T-helper 1 cell treated with Interleukin-12 subunit alpha and Interleukin-12 subunit beta and Interleukin-4 antibody, amounts not matched to agents 30 ng/mL and 1 ng/mL, for 36 hours (primary cell): ENCODE measurements around the gene PCDHGB4. TPM values are rescaled to one million over a fixed set of nuclear protein-coding genes. Genes with fewer than 3 reads are reported as not detected.
"Not testable (repeated sequence)": the region's sequence is repeated elsewhere in the genome, so short reads cannot be mapped to it uniquely, and the experiment has no call there.

Source experiments
- intact Hi-C: fragments of 100-400 bp; cut with micrococcal nuclease; formaldehyde crosslinking; loops from one replicate; pipeline ENCODE4 v1.15.1; 2024
- total RNA-seq: library from RNA; stranded (reverse); gene quantifications from 2 replicates; pipeline ENCODE4 v1.2.3, GENCODE V29; 2022

Gene PCDHGB4
- 0.17 TPM in 2 replicates for total RNA-seq

GRCh38 chr5:141387557-141388311, at the start of gene PCDHGB4:
Gene PCDHGB4 (plus strand): TSS chr5:141387698. CDS start chr5:141387885, 187 bp downstream.
- intact Hi-C loops: not testable (repeated sequence)

DNA sequence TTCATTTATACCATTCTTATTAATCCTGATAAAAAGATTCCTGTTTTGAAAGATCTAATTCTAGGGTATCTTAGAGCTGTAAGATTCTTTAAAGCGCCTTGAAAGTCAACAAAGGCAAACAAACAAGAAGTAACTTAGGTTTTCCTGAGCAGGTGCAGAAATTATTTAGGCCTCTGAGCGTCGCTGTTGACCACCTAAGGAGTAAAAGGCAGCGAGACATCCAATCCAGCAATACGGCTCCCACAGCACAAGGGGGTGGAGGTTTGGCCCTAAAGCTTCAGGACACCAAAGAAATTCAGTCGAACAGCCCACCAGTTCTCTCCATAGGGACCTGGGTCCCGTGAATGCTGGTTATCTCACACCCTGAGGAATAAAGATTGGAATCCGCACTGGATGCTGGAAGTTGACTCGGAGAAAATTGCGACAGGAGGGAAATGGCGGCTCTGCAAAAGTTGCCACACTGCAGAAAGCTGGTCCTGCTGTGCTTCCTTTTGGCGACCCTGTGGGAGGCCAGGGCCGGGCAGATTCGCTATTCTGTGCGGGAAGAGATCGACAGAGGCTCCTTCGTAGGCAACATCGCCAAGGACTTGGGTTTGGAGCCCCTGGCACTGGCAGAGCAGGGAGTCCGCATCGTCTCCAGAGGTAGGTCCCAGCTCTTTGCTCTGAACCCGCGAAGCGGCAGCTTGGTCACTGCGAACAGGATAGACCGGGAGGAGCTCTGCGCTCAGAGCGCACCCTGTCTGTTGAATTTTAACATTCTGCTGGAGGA, 48.8 kb upstream of the PCDHGB4 start, which contains the start of gene PCDHGA2:
Gene PCDHGA2, plus strand, starts transcription at position 223 of the 769 bp plus-strand sequence.
- intact Hi-C loops: no loop called here

DNA sequence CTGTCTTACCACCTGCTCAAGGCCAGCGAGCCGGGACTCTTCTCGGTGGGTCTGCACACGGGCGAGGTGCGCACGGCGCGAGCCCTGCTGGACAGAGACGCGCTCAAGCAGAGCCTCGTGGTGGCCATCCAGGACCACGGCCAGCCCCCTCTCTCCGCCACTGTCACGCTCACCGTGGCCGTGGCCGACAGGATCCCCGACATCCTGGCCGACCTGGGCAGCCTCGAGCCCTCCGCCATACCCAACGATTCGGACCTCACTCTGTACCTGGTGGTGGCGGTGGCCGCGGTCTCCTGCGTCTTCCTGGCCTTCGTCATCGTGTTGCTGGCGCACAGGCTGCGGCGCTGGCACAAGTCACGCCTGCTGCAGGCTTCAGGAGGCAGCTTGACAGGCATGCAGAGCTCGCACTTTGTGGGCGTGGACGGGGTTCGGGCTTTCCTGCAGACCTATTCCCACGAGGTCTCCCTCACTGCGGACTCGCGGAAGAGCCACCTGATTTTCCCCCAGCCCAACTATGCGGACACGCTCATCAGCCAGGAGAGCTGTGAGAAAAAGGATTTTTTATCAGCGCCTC, 46.6 kb upstream of the PCDHGB4 start:
- intact Hi-C loops: loop anchor here (5.0 kb wide), 2 partner anchors 171 to 216 kb away; no protein-coding TSS in a partner anchor

GRCh38 chr5:141342773-141343172, 44.7 kb upstream of the PCDHGB4 start:
- intact Hi-C loops: loop anchor here (5.0 kb wide), 2 partner anchors 170 to 215 kb away; no protein-coding TSS in a partner anchor

DNA sequence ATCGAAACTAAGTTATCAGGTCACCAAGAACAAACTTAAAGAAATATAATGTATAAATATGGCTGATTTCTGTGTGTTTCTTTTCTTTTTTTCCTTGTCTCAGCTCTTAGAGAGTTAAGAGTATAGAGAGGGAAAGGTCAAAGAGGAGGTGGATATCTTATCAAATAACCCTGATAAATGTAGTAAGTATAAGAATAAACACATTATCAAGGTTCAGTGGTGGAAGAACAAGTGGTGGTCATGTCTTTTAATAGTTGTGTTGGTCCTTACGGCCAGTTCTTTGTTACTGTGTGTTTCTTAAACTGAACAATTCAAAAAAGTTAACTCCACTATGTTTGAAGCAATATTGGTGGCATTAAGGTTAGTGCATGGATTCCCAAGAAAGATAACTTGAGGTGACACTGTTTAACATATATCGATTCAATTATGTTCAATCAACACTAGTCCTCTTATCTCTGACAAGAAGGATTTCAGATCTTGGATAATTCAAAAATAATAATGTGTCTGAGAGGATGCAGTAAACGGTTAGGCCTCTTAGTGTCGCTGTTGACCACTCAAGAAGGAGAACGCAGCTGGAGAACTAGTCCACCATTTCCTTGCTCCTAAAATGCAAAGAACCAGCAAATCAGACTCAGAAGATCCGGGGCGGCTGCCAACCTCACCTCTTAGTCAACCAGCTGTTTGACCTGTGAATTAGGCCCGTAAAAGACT, 44.1 kb upstream of the PCDHGB4 start, which contains the start of gene PCDHGA3:
Gene PCDHGA3, plus strand, starts transcription at position 588 of the 711 bp plus-strand sequence. CDS start 205 bp downstream, outside the sequence.
- intact Hi-C loops: loop anchor here (5.0 kb wide), 2 partner anchors 169 to 214 kb away; no protein-coding TSS in a partner anchor

- intact Hi-C loops: loop anchor here (5.0 kb wide), 2 partner anchors 168 to 213 kb away; no protein-coding TSS in a partner anchor
Observed at GRCh38 chr5:141343953-141344463, 43.5 kb upstream of the PCDHGB4 start.

DNA sequence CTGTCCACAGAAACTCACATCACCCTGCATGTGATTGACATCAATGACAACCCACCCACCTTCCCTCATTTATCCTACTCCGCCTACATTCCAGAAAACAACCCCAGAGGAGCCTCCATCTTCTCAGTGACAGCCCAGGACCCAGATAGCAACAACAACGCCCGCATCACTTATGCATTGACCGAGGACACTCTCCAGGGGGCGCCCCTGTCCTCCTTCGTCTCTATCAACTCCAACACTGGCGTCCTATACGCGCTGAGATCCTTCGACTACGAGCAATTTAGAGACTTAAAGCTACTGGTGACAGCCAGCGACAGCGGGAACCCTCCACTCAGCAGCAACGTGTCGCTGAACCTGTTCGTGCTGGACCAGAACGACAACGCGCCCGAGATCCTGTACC, 42.2 kb upstream of the PCDHGB4 start:
- intact Hi-C loops: no loop called here

DNA sequence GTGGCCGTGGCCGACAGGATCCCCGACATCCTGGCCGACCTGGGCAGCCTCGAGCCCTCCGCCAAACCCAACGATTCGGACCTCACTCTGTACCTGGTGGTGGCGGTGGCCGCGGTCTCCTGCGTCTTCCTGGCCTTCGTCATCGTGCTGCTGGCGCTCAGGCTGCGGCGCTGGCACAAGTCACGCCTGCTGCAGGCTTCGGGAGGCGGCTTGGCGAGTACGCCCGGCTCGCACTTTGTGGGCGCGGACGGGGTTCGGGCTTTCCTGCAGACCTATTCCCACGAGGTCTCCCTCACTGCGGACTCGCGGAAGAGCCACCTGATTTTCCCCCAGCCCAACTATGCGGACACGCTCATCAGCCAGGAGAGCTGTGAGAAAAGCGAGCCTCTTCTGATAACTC, 41.5 kb upstream of the PCDHGB4 start:
- intact Hi-C loops: not testable (repeated sequence)

DNA sequence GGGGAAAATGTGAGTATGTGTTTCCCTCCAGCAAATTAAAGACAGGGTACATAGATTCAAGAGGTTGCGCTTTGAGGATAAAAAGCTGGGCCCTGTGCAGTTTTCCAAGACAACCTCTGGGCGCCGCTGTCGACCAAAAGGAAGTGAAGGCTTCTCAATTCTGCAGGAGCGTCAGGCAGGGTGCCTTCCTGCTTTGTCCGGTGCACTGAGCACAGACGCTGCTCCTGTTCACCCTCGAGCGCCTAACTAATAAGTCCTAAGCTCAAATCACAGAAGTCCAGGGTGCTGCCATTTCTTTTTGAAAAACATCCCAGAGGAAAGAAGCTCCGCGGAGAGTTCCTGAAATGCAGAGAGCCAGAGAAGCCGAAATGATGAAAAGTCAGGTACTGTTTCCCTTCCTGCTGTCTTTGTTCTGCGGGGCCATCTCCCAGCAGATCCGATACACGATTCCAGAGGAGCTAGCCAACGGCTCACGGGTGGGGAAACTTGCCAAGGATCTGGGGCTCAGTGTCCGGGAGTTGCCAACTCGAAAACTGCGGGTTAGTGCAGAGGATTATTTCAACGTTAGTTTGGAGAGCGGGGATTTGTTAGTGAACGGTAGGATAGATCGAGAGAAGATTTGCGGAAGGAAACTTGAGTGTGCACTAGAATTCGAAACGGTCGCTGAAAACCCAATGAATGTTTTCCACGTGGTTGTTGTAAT, 37.4 kb upstream of the PCDHGB4 start, which contains the start of gene PCDHGB1:
Gene PCDHGB1, plus strand, starts transcription at position 183 of the 703 bp plus-strand sequence. Its CDS starts 162 bp downstream, at position 345.
- intact Hi-C loops: no loop called here

- intact Hi-C loops: no loop called here
Observed at GRCh38 chr5:141351591-141351990, 35.9 kb upstream of the PCDHGB4 start.

DNA sequence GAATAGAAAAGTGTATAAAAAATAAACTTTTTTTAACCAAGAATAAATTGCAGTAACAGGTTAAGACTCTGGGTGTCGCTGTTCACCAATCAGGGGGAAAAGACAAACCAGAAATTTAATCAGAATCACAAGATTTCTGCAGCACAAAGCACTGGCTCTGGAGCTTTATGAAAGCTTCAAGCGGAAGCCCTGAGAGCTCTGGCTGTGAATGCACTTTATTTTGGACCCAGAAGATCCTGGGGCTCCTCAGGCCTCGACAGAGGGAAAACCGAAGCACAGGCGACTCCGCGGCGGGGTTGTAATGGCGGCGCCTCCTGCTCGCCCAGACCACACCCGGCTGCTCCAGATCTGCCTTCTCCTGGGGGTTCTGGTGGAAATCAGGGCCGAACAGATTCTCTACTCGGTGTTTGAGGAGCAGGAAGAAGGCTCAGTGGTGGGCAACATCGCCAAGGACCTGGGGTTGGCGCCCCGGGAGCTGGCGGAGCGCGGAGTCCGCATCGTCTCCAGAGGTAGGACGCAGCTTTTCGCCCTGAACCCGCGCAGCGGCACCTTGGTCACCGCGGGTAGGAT, 32.5 kb upstream of the PCDHGB4 start, which contains the start of gene PCDHGA4:
Gene PCDHGA4, plus strand, starts transcription at position 122 of the 570 bp plus-strand sequence. Its CDS starts 87 bp downstream, at position 209.
- intact Hi-C loops: loop anchor here (1.0 to 5.0 kb wide), 2 partner anchors 35 to 67 kb away; partner anchors contain the start of genes PCDHGA11 and TAF7

DNA sequence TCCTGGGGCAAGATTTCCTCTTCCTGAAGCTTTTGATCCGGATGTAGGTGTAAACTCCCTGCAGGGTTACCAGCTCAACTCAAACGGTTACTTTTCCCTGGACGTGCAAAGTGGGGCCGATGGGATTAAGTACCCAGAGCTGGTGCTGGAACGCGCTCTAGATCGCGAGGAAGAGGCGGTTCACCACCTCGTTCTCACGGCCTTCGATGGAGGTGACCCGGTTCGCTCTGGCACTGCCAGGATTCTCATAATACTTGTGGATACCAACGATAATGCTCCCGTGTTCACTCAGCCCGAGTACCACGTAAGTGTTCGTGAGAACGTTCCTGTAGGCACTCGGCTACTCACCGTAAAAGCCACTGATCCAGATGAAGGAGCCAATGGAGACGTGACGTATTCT, 31.9 kb upstream of the PCDHGB4 start:
- intact Hi-C loops: loop anchor here (5.0 kb wide), 1 partner anchor 67 kb away; the partner anchor contains the start of gene PCDHGA11

- intact Hi-C loops: loop anchor here (5.0 kb wide), 1 partner anchor 66 kb away; the partner anchor contains the start of gene PCDHGA11
Observed at GRCh38 chr5:141356133-141356532, 31.4 kb upstream of the PCDHGB4 start.

DNA sequence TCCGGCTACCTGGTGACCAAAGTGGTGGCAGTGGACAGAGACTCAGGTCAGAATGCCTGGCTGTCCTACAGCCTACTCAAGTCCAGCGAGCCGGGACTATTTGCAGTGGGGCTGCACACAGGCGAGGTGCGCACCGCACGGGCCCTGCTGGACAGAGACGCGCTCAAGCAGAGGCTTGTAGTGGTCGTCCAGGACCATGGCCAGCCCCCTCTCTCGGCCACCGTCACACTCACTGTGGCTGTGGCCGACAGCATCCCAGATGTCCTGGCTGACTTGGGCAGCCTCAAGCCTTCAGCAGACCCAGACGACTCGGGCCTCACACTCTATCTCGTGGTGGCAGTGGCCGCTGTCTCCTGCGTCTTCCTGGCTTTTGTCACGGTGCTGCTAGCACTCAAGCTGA, 30.5 kb upstream of the PCDHGB4 start:
- intact Hi-C loops: loop anchor here (5.0 kb wide), 1 partner anchor 65 kb away; the partner anchor contains the start of gene PCDHGA11

GRCh38 chr5:141359790-141360426, 27.6 kb upstream of the PCDHGB4 start, which contains the start of gene PCDHGB2:
Gene PCDHGB2 (plus strand): TSS chr5:141359994. CDS start chr5:141360136, 142 bp downstream.
- intact Hi-C loops: loop anchor here (1.0 to 10.0 kb wide), 11 partner anchors 37 to 535 kb away; partner anchors contain the start of genes PCDHA11, PCDHA5, PCDHA6 and PCDHB10

DNA sequence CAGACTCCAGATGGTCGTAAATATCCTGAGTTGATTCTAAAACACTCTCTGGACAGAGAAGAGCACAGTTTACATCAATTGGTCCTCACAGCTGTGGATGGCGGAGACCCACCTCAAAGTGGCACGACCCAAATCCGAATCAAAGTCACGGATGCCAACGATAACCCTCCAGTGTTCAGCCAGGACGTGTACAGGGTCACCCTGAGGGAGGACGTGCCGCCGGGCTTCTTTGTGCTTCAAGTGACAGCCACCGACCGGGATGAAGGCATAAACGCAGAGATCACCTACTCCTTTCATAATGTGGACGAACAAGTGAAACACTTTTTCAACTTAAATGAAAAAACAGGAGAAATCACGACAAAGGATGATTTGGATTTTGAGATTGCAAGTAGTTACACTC, 26.8 kb upstream of the PCDHGB4 start:
- intact Hi-C loops: loop anchor here (5.0 to 10.0 kb wide), 6 partner anchors 37 to 536 kb away; partner anchors contain the start of genes PCDHA11, PCDHA5, PCDHA6 and PCDHB10

DNA sequence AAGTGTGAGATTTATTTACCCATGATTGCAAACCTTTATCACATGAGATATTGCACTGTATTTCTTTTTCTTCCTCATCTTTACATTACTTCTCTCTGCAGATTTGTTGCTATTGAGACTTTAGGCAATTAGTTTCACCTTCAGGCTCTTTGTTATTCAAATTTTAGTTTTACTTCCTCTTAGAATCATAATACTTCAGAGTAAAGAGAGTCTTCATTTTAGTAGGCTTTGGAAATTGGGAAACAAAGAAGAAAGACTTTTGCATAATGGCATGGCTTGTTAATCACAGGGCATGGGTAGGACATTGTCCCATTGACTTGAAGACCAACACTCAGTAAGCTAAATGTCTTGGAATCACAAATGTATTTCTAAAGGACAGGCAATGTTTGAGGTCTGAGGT, 24.8 kb upstream of the PCDHGB4 start:
- intact Hi-C loops: loop anchor here (5.0 to 10.0 kb wide), 6 partner anchors 35 to 538 kb away; partner anchors contain the start of genes PCDHA11, PCDHA5, PCDHA6 and PCDHB10
